D721Med (cell line): Measurements from ENCODE around the gene ADISSP.

Experiments
- DNase-seq: peaks from one replicate; pipeline ENCODE4 v3.0.0; 2011; ENCODE audit warnings: low spot score; ENCODE audit not compliant: insufficient read length
- FAIRE-seq: peaks from 2 replicates; lab custom pipeline; 2011; peaks lifted over from hg19 to GRCh38; lab: Jason Lieb, UNC
- CTCF ChIP-seq: IDR thresholded peaks from 2 replicates; pipeline ENCODE4 v1.5.1; 2012; ENCODE audit warnings: mild to moderate bottlenecking, control low read depth; ENCODE audit not compliant: insufficient read depth; ENCODE audit errors: missing control alignments

The ADISSP gene

DNA sequence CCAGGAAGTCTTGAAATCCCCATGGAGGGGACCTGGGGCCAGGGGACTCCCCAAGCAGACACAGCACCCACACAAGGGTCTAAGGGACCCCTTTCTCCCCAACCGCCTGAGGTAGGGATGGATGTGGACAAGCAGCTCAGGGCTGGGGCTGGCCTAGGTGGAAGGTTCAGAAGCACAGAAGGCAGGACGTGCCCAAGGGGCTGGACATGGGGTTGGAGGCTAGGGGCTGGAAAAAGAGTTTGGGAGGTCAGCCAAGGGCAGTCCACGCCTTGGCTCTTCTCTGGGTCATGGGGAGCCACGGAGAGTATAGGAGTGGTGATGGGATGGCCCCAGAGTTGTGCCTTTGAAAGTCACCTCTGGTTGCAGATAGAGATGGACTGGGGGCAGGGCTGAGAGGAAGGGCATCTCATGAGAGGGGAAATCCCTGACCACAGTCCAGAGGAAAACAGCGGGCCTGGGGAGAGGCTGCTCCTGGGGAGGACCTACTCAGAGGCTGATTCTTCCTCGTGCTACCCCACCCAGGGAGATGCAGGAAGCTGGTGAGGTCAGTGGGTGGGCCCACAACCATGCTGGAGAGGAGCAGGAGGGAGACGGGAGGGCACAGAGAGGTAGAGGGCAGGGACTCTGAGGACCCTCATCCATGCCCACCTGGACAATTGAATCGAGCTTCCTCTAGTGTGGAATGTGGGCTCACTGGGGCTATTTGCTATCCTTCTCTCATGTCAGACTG lies 37.6 kb downstream of the ADISSP start:
- no peak for TF ChIP-seq CTCF
- FAIRE-seq (no peak), DNase-seq (no peak)

DNA sequence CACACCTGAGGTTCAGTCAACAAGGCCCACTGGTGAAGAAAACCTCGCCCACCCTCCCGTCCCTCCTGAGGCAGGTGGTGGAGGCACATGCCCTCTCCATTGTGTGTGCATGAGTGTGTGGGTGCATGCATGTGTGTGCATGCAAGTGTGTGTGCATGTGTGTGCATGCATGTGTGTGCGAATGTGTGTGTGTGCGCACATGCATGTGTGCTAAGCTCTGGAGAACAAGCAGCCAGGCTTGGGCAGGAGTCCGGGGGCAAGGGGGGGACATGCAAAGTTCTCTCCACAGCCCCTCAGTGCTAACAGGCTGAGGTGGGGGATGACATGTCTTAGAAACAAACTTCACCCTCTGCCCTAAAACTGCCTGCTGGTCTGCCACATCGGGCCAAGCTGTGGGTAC lies 38.2 kb downstream of the ADISSP start:
- no peak for TF ChIP-seq CTCF
- DNase-seq, result no peak
- no peak for FAIRE-seq

DNA sequence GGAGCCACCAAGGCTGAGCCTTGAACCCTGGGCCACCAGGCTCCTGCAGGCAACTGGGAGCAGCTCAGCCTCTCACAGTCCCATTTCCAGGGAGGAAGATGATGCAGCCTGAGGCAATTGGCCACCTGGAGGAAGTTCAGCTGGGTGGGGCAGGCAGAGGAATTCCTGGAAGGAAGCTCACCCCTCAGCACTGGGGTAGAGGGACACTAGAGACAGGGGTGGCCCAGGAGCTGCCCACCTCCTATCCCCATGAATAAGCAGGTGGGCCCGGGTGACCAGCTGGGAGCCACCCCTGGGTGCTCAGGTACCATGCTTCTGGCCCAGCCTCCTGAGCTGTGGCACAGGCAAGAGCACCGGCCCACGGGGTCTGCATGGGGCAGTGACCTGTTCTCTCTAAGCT lies 38.7 kb downstream of the ADISSP start:
- no peak for FAIRE-seq
- no peak for DNase-seq
- TF ChIP-seq CTCF, result no peak

DNA sequence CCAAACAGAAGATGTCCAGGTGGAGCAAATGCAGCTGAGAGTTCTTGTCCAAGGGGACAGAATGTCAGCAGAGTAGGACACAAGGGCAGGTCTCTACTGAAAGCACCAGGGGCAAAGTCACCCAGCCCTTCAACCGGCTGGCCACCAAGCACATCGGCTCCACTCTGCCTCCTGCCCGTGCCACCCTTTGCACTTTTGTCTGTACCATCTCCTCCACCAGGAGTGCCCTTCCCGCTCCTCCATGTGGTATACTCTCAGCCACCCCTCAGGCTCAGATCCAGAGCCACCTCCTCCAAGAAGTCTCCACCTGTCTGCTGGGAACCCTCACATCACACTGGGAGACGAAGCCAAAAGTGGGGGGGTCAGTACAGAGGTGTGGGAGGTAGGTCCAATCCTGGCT lies 39.2 kb downstream of the ADISSP start:
- TF ChIP-seq CTCF, result no peak
- DNase-seq (no peak), FAIRE-seq (no peak)

DNA sequence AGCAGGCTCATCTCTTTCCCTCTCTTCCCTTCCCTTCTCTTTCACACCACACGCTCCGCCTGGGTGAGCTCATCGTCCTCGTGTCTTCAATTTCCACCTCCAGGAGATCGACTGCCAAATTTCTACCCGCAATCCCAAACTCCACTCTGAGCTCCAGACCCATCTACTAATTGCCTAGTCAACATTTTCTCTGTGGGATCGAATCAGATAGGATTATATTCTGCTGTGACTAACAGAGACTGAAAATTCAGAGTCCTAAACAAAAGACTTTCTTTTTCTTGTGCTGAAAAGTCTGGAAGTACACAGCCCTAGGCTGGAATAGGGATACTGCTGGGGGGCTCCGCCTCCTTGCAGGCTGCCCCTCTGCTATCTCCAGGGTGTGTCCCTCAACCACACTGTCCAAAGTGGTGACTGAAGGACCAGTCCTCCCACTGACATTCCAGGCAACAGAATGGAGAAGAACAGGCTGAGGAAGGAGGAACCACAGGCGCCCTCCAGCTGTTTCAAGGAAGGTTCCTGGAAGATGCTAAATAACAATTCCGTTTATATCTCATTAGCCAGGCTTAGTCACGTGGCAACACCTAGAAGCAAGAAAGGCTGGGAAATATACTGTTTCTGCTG lies 40.0 kb downstream of the ADISSP start:
- DNase-seq (no peak), FAIRE-seq (no peak)
- TF ChIP-seq CTCF, result no peak

DNA sequence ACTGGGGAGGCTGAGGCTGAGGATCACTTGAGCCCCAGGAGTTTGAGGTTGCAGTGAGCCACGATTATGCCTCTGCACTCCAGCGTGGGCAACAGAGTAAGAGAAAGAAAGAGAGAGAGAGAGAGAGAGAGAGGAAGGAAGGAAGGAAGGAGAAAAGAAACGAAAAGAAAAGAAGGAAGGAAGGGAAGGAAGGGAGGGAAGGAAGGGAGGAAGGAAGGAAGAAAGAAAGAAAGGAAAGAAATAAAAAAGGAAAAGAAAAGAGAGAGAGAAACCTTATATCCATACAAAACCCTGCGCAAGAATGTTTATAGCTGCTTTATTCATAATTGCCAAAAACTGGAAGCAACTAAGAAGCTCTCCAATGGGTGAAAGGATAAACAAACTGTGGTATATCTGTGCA lies 43.2 kb downstream of the ADISSP start:
- no peak for TF ChIP-seq CTCF
- DNase-seq, result no peak
- FAIRE-seq, result no peak

- FAIRE-seq, result no peak
- TF ChIP-seq CTCF, result no peak
- no peak for DNase-seq
Measured at GRCh38 chr20:3723284-3723683, 44.3 kb downstream of the ADISSP start.
